PC-3 (cell line): ENCODE data around the gene GYG1. TPM values are rescaled to one million over a fixed set of nuclear protein-coding genes. Genes with fewer than 3 reads are reported as not detected.

Experiments
- ATAC-seq: fragments of 200-7000 bp; cut with Tn5 transposase; 2 replicates; pipeline ENCODE4 v1.9.1; 2020; ENCODE audit warnings: mild to moderate bottlenecking, moderate library complexity
- BruUV-seq: library from RNA; stranded (reverse); fragments of 400-500 nt; replicated peaks from 2 replicates; lab custom pipeline; 2021; lab: Mats Ljungman, UMichigan
- CTCF ChIA-PET: fragments of 300-600 bp; sonication (Branson Sonifier 250); formaldehyde crosslinking; loops from one replicate; lab custom pipeline; 2022; ENCODE audit warnings: antibody characterized with exemption; lab: Charles Lee
- POLR2A ChIA-PET: fragments of 300-600 bp; sonication (Branson Sonifier 250); formaldehyde crosslinking; loops from one replicate; lab custom pipeline; 2022; ENCODE audit warnings: antibody characterized with exemption; ENCODE audit not compliant: unreplicated experiment; lab: Charles Lee
- DNase-seq: peaks from one replicate; pipeline ENCODE4 v3.0.0-alpha.2; 2015
- H2AFZ ChIP-seq: fragments of 300-600 bp; sonication (generic); 2 replicates; pipeline ENCODE4 v1.6.0; 2016; ENCODE audit warnings: antibody characterized with exemption, low read length
- H3F3A ChIP-seq: fragments of 300-600 bp; sonication (generic); one replicate; pipeline ENCODE4 v1.6.0; 2017; ENCODE audit warnings: antibody characterized with exemption, low read length, control low read depth, mild to moderate bottlenecking; ENCODE audit not compliant: unreplicated experiment
- H3K27ac ChIP-seq: fragments of 300-600 bp; sonication (generic); 2 replicates; pipeline ENCODE4 v1.5.1; 2016; ENCODE audit warnings: mild to moderate bottlenecking, low read length
- H3K27me3 ChIP-seq: fragments of 300-600 bp; sonication (generic); 2 replicates; pipeline ENCODE4 v1.6.1; 2016; ENCODE audit warnings: low read length, mixed read lengths
- H3K36me3 ChIP-seq: fragments of 300-600 bp; sonication (generic); 2 replicates; pipeline ENCODE4 v1.6.1; 2016; ENCODE audit warnings: low read depth, mixed run types, low read length, mixed read lengths
- H3K4me1 ChIP-seq: fragments of 300-600 bp; sonication (generic); 2 replicates; pipeline ENCODE4 v1.5.1; 2016; ENCODE audit warnings: low read length; ENCODE audit not compliant: insufficient read depth
- H3K4me2 ChIP-seq: fragments of 300-600 bp; sonication (generic); 2 replicates; pipeline ENCODE4 v1.6.0; 2016; ENCODE audit warnings: low read length
- H3K4me3 ChIP-seq: fragments of 300-600 bp; sonication (generic); 2 replicates; pipeline ENCODE4 v1.5.1; 2016; ENCODE audit warnings: mild to moderate bottlenecking, low read length, mixed read lengths
- H3K79me2 ChIP-seq: fragments of 300-600 bp; sonication (generic); 2 replicates; pipeline ENCODE4 v1.6.1; 2017; ENCODE audit warnings: low read length, mixed read lengths
- H3K9ac ChIP-seq: fragments of 300-600 bp; sonication (generic); 2 replicates; pipeline ENCODE4 v1.6.0; 2016; ENCODE audit warnings: mild to moderate bottlenecking, low read length
- H3K9me2 ChIP-seq: fragments of 300-600 bp; sonication (generic); replicated peaks from 2 replicates; pipeline ENCODE4 v1.6.1; 2016; ENCODE audit warnings: mixed run types, low read length, mixed read lengths
- H3K9me3 ChIP-seq: fragments of 300-600 bp; sonication (generic); 2 replicates; pipeline ENCODE4 v1.6.1; 2016; ENCODE audit warnings: low read length, mixed read lengths
- H4K20me1 ChIP-seq: fragments of 300-600 bp; sonication (generic); 2 replicates; pipeline ENCODE4 v1.6.1; 2016; ENCODE audit warnings: low read length, mixed read lengths
- EZH2 ChIP-seq: fragments of 300-600 bp; sonication (generic); IDR thresholded peaks from one replicate; pipeline ENCODE4 v1.6.1; 2017; ENCODE audit warnings: antibody characterized with exemption, mild to moderate bottlenecking, low read length; ENCODE audit not compliant: unreplicated experiment
- EZH2phosphoT487 ChIP-seq: fragments of 300-600 bp; sonication (generic); IDR thresholded peaks from 2 replicates; pipeline ENCODE4 v1.6.1; 2018; ENCODE audit warnings: mild to moderate bottlenecking, antibody characterized with exemption, low read length, borderline replicate concordance
- intact Hi-C: fragments of 100-400 bp; cut with micrococcal nuclease; formaldehyde crosslinking; loops from 2 replicates; pipeline ENCODE4 v1.9.0; 2023
- total RNA-seq: library from RNA; depleted of rRNA; stranded (reverse); fragments of >200 nt; gene quantifications from 2 replicates; pipeline ENCODE4 v1.2.3, GENCODE V29; 2014
- TF ChIP-seq, protein P1 (sequence below): fragments of 300-600 bp; sonication (generic); conservative IDR thresholded peaks from 2 replicates; pipeline ENCODE4 v1.5.1; 2017; ENCODE audit warnings: antibody characterized with exemption, low read depth, mild to moderate bottlenecking, low read length

Gene GYG1
- total RNA-seq, 1 experiment from 2014 or later, result 12.0 TPM

DNA sequence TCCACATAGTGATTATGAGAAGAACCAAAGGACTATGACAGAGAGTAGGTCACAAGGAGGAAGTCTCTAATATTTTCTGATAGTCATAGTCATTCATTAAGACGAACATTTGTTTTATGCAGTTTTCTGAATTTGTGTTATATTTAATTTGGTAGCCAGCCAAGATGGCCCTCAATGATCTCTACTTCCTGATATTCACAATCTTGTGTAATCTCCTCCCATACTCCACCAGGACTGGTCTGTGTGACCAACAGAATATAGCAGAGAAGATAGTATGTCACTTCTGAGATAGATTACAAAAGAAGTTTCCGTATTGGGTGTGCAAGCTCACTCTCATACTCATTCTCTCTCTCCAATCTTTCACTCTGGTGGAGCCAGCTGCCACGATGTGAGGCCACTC lies 64.2 kb downstream of the GYG1 start:
- Histone ChIP-seq H3K79me2 (no peaks in the 10 kb centered on the region), H4K20me1 (no peaks in the 10 kb centered on the region), H3K4me2 (no peak overlapping the region), H3K4me3 (no peak overlapping the region), H3K9me2 (no peaks in the 10 kb centered on the region), H3K36me3 (peaks cover 58% of the 10 kb centered on the region), H3K27me3 (no peaks in the 10 kb centered on the region), H2AFZ (no peak overlapping the region), H3K4me1 (no peaks in the 10 kb centered on the region), H3K9ac (no peak overlapping the region), H3F3A (no peaks in the 10 kb centered on the region), H3K9me3 (no peaks in the 10 kb centered on the region), H3K27ac (no peak overlapping the region)
- intact Hi-C loops, result no loop called here
- CTCF ChIA-PET, result no interaction called here
- no peak for TF ChIP-seq EZH2
- TF ChIP-seq, protein P1, sequence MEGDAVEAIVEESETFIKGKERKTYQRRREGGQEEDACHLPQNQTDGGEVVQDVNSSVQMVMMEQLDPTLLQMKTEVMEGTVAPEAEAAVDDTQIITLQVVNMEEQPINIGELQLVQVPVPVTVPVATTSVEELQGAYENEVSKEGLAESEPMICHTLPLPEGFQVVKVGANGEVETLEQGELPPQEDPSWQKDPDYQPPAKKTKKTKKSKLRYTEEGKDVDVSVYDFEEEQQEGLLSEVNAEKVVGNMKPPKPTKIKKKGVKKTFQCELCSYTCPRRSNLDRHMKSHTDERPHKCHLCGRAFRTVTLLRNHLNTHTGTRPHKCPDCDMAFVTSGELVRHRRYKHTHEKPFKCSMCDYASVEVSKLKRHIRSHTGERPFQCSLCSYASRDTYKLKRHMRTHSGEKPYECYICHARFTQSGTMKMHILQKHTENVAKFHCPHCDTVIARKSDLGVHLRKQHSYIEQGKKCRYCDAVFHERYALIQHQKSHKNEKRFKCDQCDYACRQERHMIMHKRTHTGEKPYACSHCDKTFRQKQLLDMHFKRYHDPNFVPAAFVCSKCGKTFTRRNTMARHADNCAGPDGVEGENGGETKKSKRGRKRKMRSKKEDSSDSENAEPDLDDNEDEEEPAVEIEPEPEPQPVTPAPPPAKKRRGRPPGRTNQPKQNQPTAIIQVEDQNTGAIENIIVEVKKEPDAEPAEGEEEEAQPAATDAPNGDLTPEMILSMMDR, result no peak
- no peak for TF ChIP-seq EZH2phosphoT487
- POLR2A ChIA-PET, result no interaction called here
- no peak for DNase-seq
- no TSS peak for BruUV-seq
- ATAC-seq, result no peak

DNA sequence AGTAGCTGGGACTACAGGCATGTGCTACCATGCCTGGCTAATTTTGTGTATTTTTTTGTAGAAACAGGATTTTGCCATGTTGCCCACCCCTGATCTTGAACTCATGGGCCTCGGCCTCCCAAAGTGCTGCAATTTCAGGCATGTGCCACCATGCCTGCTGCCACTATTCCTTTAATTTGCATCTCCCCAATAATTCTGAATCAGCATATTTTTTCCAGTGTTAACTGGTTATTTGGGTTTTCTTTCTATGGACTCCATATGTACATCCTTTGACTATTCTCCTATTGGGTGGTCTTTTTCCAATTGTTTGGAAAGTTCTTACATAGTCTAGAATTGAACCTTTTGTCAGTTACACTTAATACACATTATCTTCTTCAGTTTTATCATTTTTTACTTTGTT lies 66.9 kb downstream of the GYG1 start:
- H3K9me3 ChIP-seq, result no peaks in the 10 kb centered on the region
- H3K4me3 ChIP-seq, result no peak overlapping the region
- no peaks in the 10 kb centered on the region for H3K9me2 ChIP-seq
- H3K4me2 ChIP-seq, result no peak overlapping the region
- H3K27ac ChIP-seq, result no peak overlapping the region
- TF ChIP-seq EZH2phosphoT487 (no peak), EZH2 (no peak)
- TF ChIP-seq, protein P1, result no peak
- no peak overlapping the region for H3K9ac ChIP-seq
- H3K4me1 ChIP-seq, result no peaks in the 10 kb centered on the region
- H3K27me3 ChIP-seq, result no peaks in the 10 kb centered on the region
- intact Hi-C loops, result no loop called here
- H4K20me1 ChIP-seq, result no peaks in the 10 kb centered on the region
- H3K79me2 ChIP-seq, result no peaks in the 10 kb centered on the region
- no peak overlapping the region for H2AFZ ChIP-seq
- ChIA-PET CTCF (no interaction called here), POLR2A (no interaction called here)
- H3K36me3 ChIP-seq, result peaks cover 54% of the 10 kb centered on the region
- no peak for DNase-seq
- ATAC-seq, result no peak
- H3F3A ChIP-seq, result no peaks in the 10 kb centered on the region
- no TSS peak for BruUV-seq

DNA sequence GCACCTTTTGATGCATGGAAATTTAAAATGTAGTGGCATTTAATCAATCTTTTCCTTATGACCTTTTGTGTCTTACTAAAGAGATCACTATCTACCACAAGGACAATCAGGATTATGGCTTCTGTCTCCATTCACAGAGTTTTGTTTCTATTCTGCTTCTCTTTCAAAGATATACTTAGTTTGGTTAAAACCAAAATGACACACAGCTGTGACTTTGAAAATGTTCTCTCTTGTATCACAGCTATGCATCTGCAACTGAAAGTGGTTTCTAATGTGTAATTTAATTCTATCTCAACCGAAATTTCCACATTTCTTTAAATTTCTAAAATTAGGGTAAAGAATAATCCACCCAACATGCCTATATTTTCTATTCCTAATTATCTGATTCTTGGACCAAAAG lies 67.3 kb downstream of the GYG1 start:
- Histone ChIP-seq H3K27me3 (no peaks in the 10 kb centered on the region), H3K9me3 (no peaks in the 10 kb centered on the region), H3K4me1 (no peaks in the 10 kb centered on the region), H3K9ac (no peak overlapping the region), H3K27ac (no peak overlapping the region), H3K36me3 (peaks cover 56% of the 10 kb centered on the region), H3K4me2 (no peak overlapping the region), H3K79me2 (no peaks in the 10 kb centered on the region), H3K4me3 (no peak overlapping the region), H3F3A (no peaks in the 10 kb centered on the region), H3K9me2 (no peaks in the 10 kb centered on the region), H4K20me1 (no peaks in the 10 kb centered on the region), H2AFZ (no peak overlapping the region)
- DNase-seq (no peak), ATAC-seq (no peak)
- TF ChIP-seq, protein P1, result no peak
- no peak for TF ChIP-seq EZH2phosphoT487
- intact Hi-C loops, result no loop called here
- ChIA-PET CTCF (no interaction called here), POLR2A (no interaction called here)
- no TSS peak for BruUV-seq
